ENCODE data around the gene GINS2.

GINS2 gene

DNA sequence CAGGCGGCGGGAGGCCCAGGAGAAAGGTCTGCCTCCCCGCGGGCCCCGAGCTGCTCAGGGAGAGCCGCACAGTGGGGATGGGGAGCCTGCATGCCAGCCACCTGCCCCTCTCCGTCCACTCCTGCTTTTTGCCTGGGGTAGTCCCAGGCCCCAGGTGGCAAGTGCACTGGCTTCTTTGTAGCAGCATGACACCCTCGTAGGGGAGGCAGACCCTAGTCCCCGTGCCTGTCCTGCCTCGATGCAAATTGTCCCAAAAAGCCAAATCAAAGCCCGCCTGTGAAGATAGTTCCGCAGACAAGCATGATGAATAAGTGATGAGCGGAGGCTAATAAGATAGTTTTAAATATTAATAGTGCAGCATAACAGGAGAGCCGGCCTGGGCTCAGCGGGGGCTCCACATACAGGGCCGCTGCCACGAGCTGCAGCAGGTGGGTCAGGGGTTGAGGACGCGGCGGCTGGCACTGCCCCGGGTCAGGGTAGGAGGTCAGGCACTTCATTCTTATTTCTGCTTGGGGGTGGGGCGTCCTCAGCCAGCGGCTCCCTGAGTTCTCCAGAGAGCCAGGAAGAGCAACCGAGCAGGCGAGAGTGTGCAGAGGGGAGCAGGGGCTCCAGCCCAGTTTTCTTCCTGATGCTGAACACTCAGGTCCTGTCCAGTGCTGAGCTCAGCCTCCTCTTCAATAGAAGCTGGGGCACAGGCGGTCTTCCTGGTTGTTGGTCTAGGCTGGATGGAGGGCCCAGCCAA lies 26.8 kb downstream of the GINS2 start:
- no peak overlapping the region for H3K4me3 Mint-ChIP-seq
- peaks cover 88% of the 10 kb centered on the region for H3K36me3 Mint-ChIP-seq (ENCODE audit: low read depth)
- H3K4me1 Mint-ChIP-seq (ENCODE audit: low read depth) = no peaks in the 10 kb centered on the region
- H3K27me3 Mint-ChIP-seq = no peaks in the 10 kb centered on the region
- H3K9me3 Mint-ChIP-seq = no peaks in the 10 kb centered on the region
- H3K27ac Mint-ChIP-seq = no peak overlapping the region
- DNase-seq = no peak

DNA sequence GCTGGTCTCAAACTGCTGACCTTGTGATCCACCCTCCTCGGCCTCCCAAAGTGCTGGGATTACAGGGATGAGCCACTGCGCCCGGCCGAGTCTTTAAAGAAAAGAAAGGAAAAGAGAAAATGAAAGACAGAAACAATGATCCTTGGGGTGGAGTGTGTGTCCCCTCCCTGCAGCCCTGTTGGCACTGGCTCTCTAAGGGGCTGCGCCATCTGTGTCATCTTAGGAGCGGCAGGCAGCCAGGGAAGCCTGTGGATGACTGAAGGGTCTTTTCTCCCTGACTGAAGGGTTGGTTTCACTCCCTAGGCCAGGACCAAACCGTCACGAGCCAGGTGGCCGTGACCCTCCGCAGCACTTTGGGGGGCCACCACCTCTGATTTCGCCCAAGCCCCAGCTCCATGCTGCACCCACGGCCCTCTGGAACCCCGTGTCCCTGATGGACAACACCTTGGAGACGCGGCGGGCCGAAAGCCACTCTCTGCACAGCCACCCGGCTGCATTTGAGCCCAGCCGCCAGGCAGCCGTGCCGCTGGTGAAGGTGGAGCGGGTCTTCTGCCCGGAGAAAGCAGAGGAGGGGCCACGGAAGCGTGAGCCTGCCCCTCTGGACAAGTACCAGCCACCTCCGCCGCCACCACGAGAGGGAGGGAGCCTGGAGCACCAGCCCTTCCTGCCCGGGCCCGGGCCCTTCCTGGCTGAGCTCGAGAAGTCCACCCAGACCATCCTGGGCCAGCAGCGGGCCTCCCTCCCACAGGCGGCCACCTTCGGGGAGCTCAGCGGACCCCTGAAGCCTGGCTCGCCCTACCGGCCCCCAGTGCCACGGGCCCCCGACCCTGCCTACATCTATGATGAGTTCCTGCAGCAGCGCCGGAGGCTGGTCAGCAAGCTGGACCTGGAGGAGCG lies 27.7 kb downstream of the GINS2 start:
- Mint-ChIP-seq H3K27me3 (no peaks in the 10 kb centered on the region), H3K36me3 (ENCODE audit: low read depth) (peaks cover 86% of the 10 kb centered on the region), H3K27ac (no peak overlapping the region), H3K4me3 (no peak overlapping the region), H3K9me3 (no peaks in the 10 kb centered on the region), H3K4me1 (ENCODE audit: low read depth) (no peaks in the 10 kb centered on the region)
- no peak for DNase-seq

DNA sequence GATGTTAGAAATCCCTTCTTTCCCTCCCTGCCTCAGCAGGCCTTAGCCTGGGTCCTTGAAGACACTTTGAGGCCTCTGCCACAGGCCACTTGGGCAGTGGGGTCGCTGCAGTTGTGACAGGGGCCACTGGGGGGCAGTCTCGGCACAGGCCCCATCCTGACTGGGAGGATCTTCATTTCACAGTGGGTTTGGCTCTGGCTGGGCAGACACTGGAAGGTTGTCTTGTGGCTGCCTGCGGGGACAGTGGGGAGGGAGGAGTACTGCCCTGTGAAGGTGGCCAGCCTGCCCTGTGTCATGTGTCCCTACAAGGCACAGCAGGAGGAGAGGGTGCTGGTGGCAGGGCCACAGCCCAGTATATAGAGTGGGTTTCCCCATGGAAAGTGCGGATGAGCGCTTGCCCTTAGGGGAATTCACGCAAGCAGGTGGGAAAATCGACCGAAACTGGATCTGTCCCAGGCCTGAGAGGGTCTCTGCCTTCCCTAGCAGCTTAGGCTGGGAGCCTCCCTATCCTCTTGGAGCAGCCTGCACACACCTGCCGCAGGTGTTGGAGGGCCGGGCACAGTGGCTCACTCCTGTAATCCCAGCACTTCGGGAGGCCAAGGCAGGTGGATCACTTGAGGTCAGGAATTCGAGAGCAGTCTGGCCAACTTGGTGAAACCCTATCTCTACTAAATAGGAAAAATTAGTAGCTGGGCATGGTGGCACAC lies 28.8 kb downstream of the GINS2 start:
- Mint-ChIP-seq H3K4me3 (no peak overlapping the region), H3K4me1 (ENCODE audit: low read depth) (no peaks in the 10 kb centered on the region), H3K27me3 (no peaks in the 10 kb centered on the region), H3K36me3 (ENCODE audit: low read depth) (peaks cover 81% of the 10 kb centered on the region), H3K9me3 (no peaks in the 10 kb centered on the region), H3K27ac (no peak overlapping the region)
- DNase-seq = peak; percentile 82

DNA sequence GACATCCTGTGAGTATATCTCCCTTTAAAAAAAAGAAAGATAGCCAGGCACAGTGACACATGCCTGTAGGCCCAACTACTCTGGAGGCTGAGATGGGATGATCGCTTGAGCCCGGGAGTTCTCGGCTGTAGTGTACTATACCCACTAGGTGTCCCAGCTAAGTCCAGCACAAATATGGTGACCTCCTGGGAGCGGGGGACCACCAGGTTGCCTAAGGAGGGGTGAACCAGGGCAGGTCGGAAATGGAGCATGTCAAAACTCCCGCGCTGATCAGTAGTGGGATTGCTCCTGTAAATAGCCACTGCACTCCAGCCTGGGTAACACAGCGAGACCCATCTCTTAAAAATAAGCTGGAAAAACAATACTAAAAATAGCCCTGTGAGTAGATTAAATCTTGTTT lies 29.4 kb downstream of the GINS2 start:
- no peak for DNase-seq
- no peaks in the 10 kb centered on the region for H3K4me1 Mint-ChIP-seq (ENCODE audit: low read depth)
- no peaks in the 10 kb centered on the region for H3K27me3 Mint-ChIP-seq
- H3K4me3 Mint-ChIP-seq = no peak overlapping the region
- no peaks in the 10 kb centered on the region for H3K9me3 Mint-ChIP-seq
- no peak overlapping the region for H3K27ac Mint-ChIP-seq
- peaks cover 78% of the 10 kb centered on the region for H3K36me3 Mint-ChIP-seq (ENCODE audit: low read depth)

DNA sequence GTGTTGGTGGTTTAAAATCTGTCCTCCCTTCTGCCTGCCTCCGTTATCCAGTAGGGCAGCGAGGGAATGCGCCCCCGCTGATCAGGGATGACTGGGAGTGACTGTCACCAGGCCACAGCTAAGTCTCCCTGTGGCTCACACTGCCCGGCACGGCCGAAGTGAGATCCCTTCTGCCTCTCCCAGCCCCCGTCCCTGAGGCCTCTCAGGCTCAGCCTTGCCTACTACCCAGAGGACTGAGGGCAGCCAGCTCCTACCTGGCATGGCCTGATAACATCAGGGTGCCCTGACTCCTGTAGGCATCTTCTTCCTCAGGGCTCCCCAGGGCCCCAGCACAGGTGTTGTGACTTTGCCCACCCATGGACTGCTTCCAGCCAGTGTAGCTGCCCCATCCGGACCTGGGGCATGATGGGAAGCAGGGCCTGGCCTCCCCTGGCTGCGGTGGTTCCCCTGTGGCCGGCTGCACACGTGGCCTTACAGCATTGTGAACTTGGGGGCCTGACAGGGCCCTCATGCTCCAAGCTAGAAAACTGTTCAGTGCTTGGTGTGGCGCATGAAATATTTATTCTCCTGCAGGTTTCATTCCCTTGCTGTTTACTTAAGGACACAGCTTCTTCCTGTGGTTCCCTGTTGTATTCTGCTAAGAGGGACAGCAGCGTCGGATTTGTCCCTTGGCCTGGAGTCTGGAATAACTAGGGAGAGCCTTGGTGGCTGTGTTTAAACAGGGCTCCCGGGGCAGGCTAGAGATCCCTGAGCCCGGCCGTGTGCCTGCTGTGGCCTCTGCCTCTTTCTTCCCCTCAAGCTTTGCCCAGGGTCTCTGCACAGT lies 30.0 kb downstream of the GINS2 start:
- Mint-ChIP-seq H3K4me3 (no peak overlapping the region), H3K4me1 (ENCODE audit: low read depth) (no peaks in the 10 kb centered on the region), H3K27me3 (no peaks in the 10 kb centered on the region), H3K27ac (no peak overlapping the region), H3K9me3 (no peaks in the 10 kb centered on the region), H3K36me3 (ENCODE audit: low read depth) (peaks cover 74% of the 10 kb centered on the region)
- no peak for DNase-seq

DNA sequence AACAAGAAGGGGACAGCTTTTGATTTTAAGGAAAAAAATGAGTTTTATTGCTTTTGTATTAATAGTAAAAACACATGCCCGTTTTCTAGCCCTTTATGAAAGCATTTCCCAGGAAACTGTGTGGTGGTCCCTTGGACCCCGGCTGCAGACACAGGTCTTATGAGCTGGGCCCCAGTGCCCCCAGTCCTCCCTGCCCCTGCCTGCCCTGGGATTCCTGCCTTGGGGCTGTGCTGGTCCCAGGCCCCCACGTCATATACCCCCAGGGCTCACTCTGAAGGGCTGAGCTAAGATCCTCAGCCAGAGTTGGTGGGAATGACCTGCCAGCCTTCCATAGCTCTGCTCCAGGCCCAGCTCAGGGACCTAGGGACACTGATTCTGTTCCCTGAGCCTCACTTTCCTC lies 30.8 kb downstream of the GINS2 start:
- Mint-ChIP-seq H3K9me3 (no peaks in the 10 kb centered on the region), H3K36me3 (ENCODE audit: low read depth) (peaks cover 68% of the 10 kb centered on the region), H3K4me1 (ENCODE audit: low read depth) (no peaks in the 10 kb centered on the region), H3K27ac (no peak overlapping the region), H3K27me3 (no peaks in the 10 kb centered on the region), H3K4me3 (no peak overlapping the region)
- DNase-seq = no peak

DNA sequence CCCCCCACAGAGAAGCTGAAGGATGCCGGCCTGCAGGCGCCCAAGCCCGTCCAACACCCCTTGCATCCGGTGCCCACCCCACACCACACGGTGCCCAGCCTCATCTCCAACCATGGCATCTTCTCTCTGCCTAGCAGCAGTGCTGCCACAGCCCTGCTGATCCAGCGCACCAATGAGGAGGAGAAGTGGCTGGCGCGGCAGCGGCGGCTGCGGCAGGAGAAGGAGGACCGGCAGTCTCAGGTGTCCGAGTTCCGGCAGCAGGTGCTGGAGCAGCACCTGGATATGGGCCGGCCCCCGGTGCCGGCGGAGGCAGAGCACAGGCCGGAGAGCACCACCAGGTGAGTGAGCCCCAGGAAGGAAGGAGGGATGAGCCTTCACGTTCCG lies 31.5 kb downstream of the GINS2 start:
- H3K4me3 Mint-ChIP-seq = no peak overlapping the region
- no peak overlapping the region for H3K27ac Mint-ChIP-seq
- no peaks in the 10 kb centered on the region for H3K9me3 Mint-ChIP-seq
- no peaks in the 10 kb centered on the region for H3K4me1 Mint-ChIP-seq (ENCODE audit: low read depth)
- no peak for DNase-seq
- H3K36me3 Mint-ChIP-seq (ENCODE audit: low read depth) = peaks cover 63% of the 10 kb centered on the region
- H3K27me3 Mint-ChIP-seq = no peaks in the 10 kb centered on the region

DNA sequence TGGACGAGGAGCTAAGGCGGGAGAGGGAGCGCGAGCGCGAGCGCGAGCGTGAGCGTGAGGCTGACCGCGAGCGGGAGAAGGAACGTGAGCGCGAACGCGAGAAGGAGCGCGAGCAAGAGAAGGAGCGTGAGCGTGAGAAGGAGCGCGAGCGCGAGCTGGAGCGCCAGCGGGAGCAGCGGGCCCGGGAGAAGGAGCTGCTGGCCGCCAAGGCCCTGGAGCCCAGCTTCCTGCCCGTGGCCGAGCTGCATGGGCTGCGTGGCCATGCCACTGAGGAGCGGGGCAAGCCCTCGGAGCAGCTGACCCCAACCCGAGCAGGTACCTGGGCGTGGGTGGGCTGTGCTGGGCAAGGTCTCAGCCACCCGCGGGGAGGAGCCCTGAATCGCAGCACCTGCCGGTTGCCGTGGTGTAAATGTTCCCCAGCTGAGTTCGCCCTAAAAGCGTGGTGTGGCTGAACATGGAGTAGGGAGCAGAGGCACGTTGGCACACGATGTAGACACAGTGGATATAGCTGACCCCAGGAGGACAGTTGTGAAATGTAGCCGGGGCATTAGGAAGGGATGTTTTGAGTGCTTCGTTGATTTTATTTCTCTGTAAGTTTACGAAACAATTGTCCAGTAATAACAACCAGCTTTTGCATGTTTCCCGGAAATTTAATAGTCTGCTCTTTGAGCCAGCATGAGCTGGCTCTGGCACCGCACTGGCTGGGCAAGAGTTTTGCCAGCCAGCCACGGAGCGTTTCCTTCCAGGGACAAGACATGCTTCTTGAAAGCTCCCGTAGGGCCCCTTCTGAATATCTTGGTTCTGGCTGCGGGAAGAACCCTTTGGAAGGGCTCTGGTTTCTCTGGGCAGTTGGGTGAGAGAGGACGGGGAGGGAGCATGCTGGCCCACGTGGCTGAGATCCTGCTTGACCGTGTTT lies 32.1 kb downstream of the GINS2 start:
- Mint-ChIP-seq H3K27ac (peak overlapping the region; percentile 64), H3K36me3 (ENCODE audit: low read depth) (peaks cover 60% of the 10 kb centered on the region), H3K9me3 (no peaks in the 10 kb centered on the region), H3K27me3 (no peaks in the 10 kb centered on the region), H3K4me3 (no peak overlapping the region), H3K4me1 (ENCODE audit: low read depth) (no peaks in the 10 kb centered on the region)
- DNase-seq = no peak

DNA sequence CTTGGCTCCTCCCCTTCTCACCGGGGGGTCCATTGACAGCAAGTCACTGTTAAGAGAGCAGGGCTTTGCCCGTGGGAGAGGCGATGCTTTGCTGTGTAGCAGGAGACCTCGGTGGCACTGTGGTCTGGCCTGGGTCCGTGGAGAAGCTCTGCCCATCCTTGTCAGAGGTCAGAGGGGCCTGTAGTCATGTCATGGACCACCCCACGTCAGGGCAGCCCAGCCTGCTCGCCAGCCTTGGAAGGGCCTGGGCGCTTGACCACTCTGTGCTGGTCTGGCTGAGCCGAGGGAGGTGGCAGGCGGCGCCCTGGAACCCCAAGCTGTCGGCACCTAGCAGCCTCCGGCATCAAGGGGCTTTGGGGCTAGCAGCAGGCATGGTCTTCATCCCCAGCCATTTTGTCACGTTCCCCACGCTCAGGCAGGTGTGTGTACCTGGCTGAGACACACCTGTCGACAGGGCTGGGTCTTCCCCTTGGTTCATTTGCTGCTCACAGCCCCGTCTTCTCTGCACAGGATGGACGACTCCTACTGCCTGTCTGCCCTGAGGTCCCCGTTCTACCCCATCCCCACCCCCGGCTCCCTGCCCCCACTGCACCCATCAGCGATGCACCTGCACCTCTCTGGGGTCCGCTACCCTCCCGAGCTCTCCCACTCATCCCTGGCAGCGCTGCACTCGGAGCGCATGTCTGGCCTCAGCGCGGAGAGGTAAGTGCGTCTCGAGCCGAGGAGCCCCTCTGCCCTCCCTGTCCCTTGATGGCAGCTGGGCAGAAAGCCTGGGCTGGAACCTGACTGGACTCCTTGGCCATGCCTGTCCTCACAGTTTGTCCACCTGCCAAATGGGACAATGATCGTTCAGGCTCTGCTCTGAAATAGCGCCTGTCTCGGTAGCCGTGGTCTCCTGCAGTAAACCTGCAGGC lies 33.3 kb downstream of the GINS2 start:
- Mint-ChIP-seq H3K27ac (no peak overlapping the region), H3K36me3 (ENCODE audit: low read depth) (peaks cover 55% of the 10 kb centered on the region), H3K4me1 (ENCODE audit: low read depth) (no peaks in the 10 kb centered on the region), H3K4me3 (no peak overlapping the region), H3K27me3 (no peaks in the 10 kb centered on the region), H3K9me3 (no peaks in the 10 kb centered on the region)
- DNase-seq = no peak

DNA sequence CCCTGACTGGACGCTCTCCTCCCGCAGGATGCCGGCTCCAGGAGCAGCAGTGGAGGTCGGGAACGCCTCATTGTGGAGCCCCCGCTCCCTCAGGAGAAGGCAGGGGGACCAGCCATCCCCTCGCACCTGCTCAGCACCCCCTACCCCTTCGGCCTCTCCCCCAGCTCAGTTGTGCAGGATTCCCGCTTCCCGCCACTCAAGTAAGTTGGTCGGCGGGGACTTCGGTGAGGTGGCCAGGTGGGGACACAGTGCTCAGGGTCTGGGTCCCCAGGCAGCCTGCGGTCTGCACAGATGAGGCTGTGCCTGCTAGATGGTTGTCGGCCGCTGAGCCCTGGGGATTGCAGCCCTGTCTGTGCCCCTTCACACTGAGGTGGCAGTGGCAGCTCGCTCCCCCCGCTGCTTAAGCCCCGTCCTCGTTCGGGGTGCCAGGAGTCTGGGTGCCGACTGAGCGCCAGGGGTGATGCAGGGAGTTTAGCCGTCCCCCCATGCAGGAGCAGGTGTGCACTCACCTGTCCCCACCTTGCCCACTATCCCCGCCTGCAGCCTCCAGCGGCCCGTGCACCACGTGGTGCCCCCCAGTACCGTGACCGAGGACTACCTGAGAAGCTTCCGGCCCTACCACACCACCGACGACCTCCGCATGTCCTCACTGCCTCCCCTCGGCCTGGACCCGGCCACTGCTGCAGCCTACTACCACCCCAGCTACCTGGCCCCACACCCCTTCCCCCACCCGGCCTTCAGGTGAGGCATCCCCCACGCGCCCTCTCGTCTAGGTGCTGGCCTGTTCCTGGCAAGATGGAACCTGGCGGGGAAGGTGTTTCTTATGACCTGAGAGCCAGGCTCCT lies 34.3 kb downstream of the GINS2 start:
- H3K27me3 Mint-ChIP-seq = no peaks in the 10 kb centered on the region
- H3K4me3 Mint-ChIP-seq = no peak overlapping the region
- no peaks in the 10 kb centered on the region for H3K4me1 Mint-ChIP-seq (ENCODE audit: low read depth)
- no peak for DNase-seq
- no peak overlapping the region for H3K27ac Mint-ChIP-seq
- peaks cover 51% of the 10 kb centered on the region for H3K36me3 Mint-ChIP-seq (ENCODE audit: low read depth)
- H3K9me3 Mint-ChIP-seq = no peaks in the 10 kb centered on the region

DNA sequence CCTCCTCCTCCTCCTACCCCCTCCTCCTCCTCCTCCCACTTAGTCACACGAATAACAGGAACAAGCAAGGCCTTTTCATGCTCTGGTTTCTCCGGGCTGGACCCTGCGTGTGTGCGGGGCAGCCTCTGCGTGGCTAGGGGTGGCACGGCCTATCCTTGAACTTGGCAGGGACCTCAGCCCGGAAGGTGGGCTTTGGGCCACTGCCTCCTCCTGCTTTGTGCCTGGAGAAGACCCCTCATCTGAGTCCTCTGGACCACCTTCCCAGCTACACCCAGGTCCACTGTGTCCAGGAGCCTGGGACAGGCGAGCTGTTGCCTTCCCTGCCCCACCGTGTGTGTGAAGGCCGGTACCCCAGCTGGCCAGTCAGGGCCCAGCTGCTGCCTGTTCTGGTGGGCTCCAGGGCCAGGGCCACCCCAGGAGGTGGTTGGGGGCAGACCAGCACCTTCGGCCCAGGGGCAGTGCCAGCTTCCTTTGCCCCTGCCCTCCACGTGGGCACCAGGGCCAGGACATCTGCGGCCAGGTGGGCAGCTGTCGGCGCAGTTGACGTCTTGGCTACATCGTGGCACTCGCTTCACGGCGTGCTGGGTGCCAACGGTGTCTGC lies 35.4 kb downstream of the GINS2 start:
- Mint-ChIP-seq H3K9me3 (no peaks in the 10 kb centered on the region), H3K4me3 (no peak overlapping the region), H3K4me1 (ENCODE audit: low read depth) (peaks cover 5% of the 10 kb centered on the region), H3K27ac (no peak overlapping the region), H3K27me3 (no peaks in the 10 kb centered on the region), H3K36me3 (ENCODE audit: low read depth) (peaks cover 46% of the 10 kb centered on the region)
- no peak for DNase-seq

All from activated T-cell treated with anti-CD3 and anti-CD28 coated beads, Interleukin-2, amount 50 U/mL, for 24 hours (primary cell).